MM.1S (cell line): ENCODE measurements around the gene USP32.

Source experiments
- CTCF ChIP-seq: fragments of 300-600 bp; sonication (generic); IDR thresholded peaks from 2 replicates; pipeline ENCODE4 v1.5.1; 2016; ENCODE audit warnings: antibody characterized with exemption, low read length, mixed read lengths
- EZH2phosphoT487 ChIP-seq: fragments of 300-600 bp; sonication (generic); IDR thresholded peaks from 2 replicates; pipeline ENCODE4 v1.6.1; 2018; ENCODE audit warnings: antibody characterized with exemption, low read length

- TF ChIP-seq CTCF, result no peak
- no peak for TF ChIP-seq EZH2phosphoT487
Observed at GRCh38 chr17:60398227-60398959, 6.5 kb upstream of the USP32 start.
